HEK293 (cell line): Measurements from ENCODE around the gene LGALS4.

ENCODE experiments used
- ATF2 ChIP-seq: fragments of 450-650 bp; formaldehyde crosslinking; IDR thresholded peaks from 2 replicates; pipeline ENCODE4 v1.5.1; 2016; ENCODE audit warnings: missing biosample characterization, missing genetic modification characterization, low read depth
- EGR2 ChIP-seq: fragments of 450-650 bp; formaldehyde crosslinking; IDR thresholded peaks from 2 replicates; pipeline ENCODE4 v1.5.1; 2016; ENCODE audit warnings: low read depth, missing biosample characterization, missing genetic modification characterization
- GLIS1 ChIP-seq: fragments of 450-650 bp; formaldehyde crosslinking; IDR thresholded peaks from 2 replicates; pipeline ENCODE4 v1.5.1; 2016; ENCODE audit warnings: missing biosample characterization, missing genetic modification characterization
- KLF10 ChIP-seq: fragments of 450-650 bp; IDR thresholded peaks from 2 replicates; pipeline ENCODE4 v1.5.1; 2018; ENCODE audit warnings: missing biosample characterization, mild to moderate bottlenecking, missing genetic modification characterization
- KLF16 ChIP-seq: fragments of 450-650 bp; formaldehyde crosslinking; IDR thresholded peaks from 2 replicates; pipeline ENCODE4 v1.5.1; 2017; ENCODE audit warnings: missing biosample characterization, missing genetic modification characterization
- KLF8 ChIP-seq: fragments of 450-650 bp; formaldehyde crosslinking; IDR thresholded peaks from 2 replicates; pipeline ENCODE4 v1.5.1; 2016; ENCODE audit warnings: missing biosample characterization, missing genetic modification characterization
- PATZ1 ChIP-seq: fragments of 450-650 bp; formaldehyde crosslinking; IDR thresholded peaks from 2 replicates; pipeline ENCODE4 v1.5.1; 2016; ENCODE audit warnings: missing biosample characterization, missing genetic modification characterization
- WT1 ChIP-seq: fragments of 450-650 bp; formaldehyde crosslinking; IDR thresholded peaks from 2 replicates; pipeline ENCODE4 v1.5.1; 2016; ENCODE audit warnings: missing biosample characterization, missing genetic modification characterization
- YY1 ChIP-seq: fragments of 450-650 bp; formaldehyde crosslinking; IDR thresholded peaks from 2 replicates; pipeline ENCODE4 v1.5.1; 2018; ENCODE audit warnings: missing biosample characterization, missing genetic modification characterization
- ZBTB20 ChIP-seq: fragments of 450-650 bp; formaldehyde crosslinking; IDR thresholded peaks from 2 replicates; pipeline ENCODE4 v1.5.1; 2016; ENCODE audit warnings: missing biosample characterization, missing genetic modification characterization
- ZBTB21 ChIP-seq: fragments of 450-650 bp; formaldehyde crosslinking; IDR thresholded peaks from 2 replicates; pipeline ENCODE4 v1.5.1; 2017; ENCODE audit warnings: missing biosample characterization, missing genetic modification characterization
- ZBTB8A ChIP-seq: fragments of 450-650 bp; formaldehyde crosslinking; IDR thresholded peaks from 2 replicates; pipeline ENCODE4 v1.5.1; 2016; ENCODE audit warnings: missing biosample characterization, missing genetic modification characterization
- ZEB2 ChIP-seq: fragments of 450-650 bp; formaldehyde crosslinking; IDR thresholded peaks from 2 replicates; pipeline ENCODE4 v1.5.1; 2016; ENCODE audit warnings: missing biosample characterization, missing genetic modification characterization
- ZNF140 ChIP-seq: fragments of 450-650 bp; formaldehyde crosslinking; IDR thresholded peaks from 2 replicates; pipeline ENCODE4 v1.5.1; 2016; ENCODE audit warnings: missing biosample characterization, missing genetic modification characterization
- ZNF174 ChIP-seq: fragments of 450-650 bp; formaldehyde crosslinking; IDR thresholded peaks from 2 replicates; pipeline ENCODE4 v1.5.0; 2017; ENCODE audit warnings: missing biosample characterization, mild to moderate bottlenecking, missing genetic modification characterization
- ZNF184 ChIP-seq: fragments of 450-650 bp; IDR thresholded peaks from 2 replicates; pipeline ENCODE4 v1.5.1; 2018; ENCODE audit warnings: missing biosample characterization, mild to moderate bottlenecking, missing genetic modification characterization
- ZNF292 ChIP-seq: fragments of 450-650 bp; formaldehyde crosslinking; IDR thresholded peaks from 2 replicates; pipeline ENCODE4 v1.5.1; 2016; ENCODE audit warnings: low read depth, missing biosample characterization, missing genetic modification characterization, borderline replicate concordance
- ZNF341 ChIP-seq: fragments of 450-650 bp; formaldehyde crosslinking; IDR thresholded peaks from 2 replicates; pipeline ENCODE4; 2016; ENCODE audit warnings: low read depth, missing biosample characterization, missing genetic modification characterization
- ZNF350 ChIP-seq: fragments of 450-650 bp; formaldehyde crosslinking; IDR thresholded peaks from 2 replicates; pipeline ENCODE4 v1.5.0; 2017; ENCODE audit warnings: missing biosample characterization, mild to moderate bottlenecking, missing genetic modification characterization
- ZNF362 ChIP-seq: fragments of 450-650 bp; formaldehyde crosslinking; IDR thresholded peaks from 2 replicates; pipeline ENCODE4 v1.5.1; 2016; ENCODE audit warnings: missing biosample characterization, missing genetic modification characterization
- ZNF48 ChIP-seq: fragments of 450-650 bp; formaldehyde crosslinking; IDR thresholded peaks from 2 replicates; pipeline ENCODE4 v1.5.1; 2016; ENCODE audit warnings: missing biosample characterization, missing genetic modification characterization
- ZNF513 ChIP-seq: fragments of 450-650 bp; IDR thresholded peaks from 2 replicates; pipeline ENCODE4 v1.5.1; 2018; ENCODE audit warnings: missing biosample characterization, missing genetic modification characterization
- ZNF544 ChIP-seq: fragments of 450-650 bp; formaldehyde crosslinking; IDR thresholded peaks from 2 replicates; pipeline ENCODE4 v1.5.0; 2017; ENCODE audit warnings: missing biosample characterization, missing genetic modification characterization
- ZNF548 ChIP-seq: fragments of 450-650 bp; formaldehyde crosslinking; IDR thresholded peaks from 2 replicates; pipeline ENCODE4 v1.5.1; 2016; ENCODE audit warnings: missing biosample characterization, missing genetic modification characterization
- ZNF561 ChIP-seq: fragments of 450-650 bp; IDR thresholded peaks from 2 replicates; pipeline ENCODE4 v1.5.1; 2018; ENCODE audit warnings: missing biosample characterization, missing genetic modification characterization, borderline replicate concordance
- ZNF623 ChIP-seq: fragments of 450-650 bp; formaldehyde crosslinking; IDR thresholded peaks from 2 replicates; pipeline ENCODE4 v1.5.1; 2016; ENCODE audit warnings: missing biosample characterization, missing genetic modification characterization
- ZNF639 ChIP-seq: fragments of 450-650 bp; formaldehyde crosslinking; IDR thresholded peaks from 2 replicates; pipeline ENCODE4 v1.5.1; 2016; ENCODE audit warnings: missing biosample characterization, missing genetic modification characterization
- ZNF658 ChIP-seq: fragments of 450-650 bp; formaldehyde crosslinking; IDR thresholded peaks from 2 replicates; pipeline ENCODE4; 2016; ENCODE audit warnings: missing biosample characterization, missing genetic modification characterization
- ZNF670 ChIP-seq: fragments of 450-650 bp; formaldehyde crosslinking; IDR thresholded peaks from 2 replicates; pipeline ENCODE4 v1.5.1; 2016; ENCODE audit warnings: missing biosample characterization, missing genetic modification characterization, low read depth
- ZNF830 ChIP-seq: fragments of 450-650 bp; IDR thresholded peaks from 2 replicates; pipeline ENCODE4 v1.5.0; 2018; ENCODE audit warnings: missing biosample characterization, missing genetic modification characterization, low read depth, mild to moderate bottlenecking, moderate library complexity
- ZXDB ChIP-seq: fragments of 450-650 bp; formaldehyde crosslinking; IDR thresholded peaks from 2 replicates; pipeline ENCODE4 v1.5.1; 2016; ENCODE audit warnings: missing biosample characterization, missing genetic modification characterization
- TF ChIP-seq, protein P1 (sequence below): fragments of 450-650 bp; formaldehyde crosslinking; IDR thresholded peaks from 2 replicates; pipeline ENCODE4 v1.5.1; 2016; ENCODE audit warnings: missing biosample characterization, missing genetic modification characterization

LGALS4 gene

DNA sequence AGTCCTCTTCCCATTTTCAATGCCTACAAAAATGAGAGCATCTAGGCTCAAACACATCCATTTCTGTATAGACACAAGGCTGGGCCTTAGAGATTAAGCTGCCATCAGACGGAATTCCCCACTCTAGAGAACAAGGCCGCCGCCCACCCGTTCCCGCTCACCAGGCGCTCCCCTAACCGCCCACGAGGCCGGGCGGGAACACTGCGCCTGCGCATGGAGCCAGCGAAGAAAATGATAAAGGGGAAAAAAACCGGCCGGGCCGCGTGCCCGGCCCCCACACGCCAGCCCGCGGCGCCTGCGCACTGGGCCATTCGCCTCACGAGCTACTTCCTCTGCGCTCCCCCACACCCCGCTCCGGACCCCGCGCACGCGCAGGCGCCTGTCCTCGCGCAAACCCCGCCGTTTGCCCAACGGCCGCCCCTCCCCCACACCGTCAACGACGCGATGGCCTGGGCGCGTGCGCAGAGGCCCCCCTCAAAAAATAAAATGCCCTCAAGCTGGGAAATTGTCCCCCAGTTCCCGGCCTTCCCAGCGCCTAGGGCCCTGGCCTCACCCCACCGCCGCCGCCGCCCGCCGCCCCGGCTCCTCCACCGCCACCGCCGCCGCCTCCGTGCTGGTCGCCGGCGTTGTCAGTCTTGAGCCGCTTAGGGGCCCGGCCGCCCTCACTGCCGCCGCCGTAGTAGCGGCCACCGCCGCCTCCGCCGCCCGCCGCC, 36.6 kb upstream of the LGALS4 start (continued):
- no peak for TF ChIP-seq ZNF48 (tag by site-specific recombination)
- 0 out of 2 replicates have a peak, but pooled peaks have one; percentile 21 for TF ChIP-seq ZNF184 (tag by site-specific recombination)
- TF ChIP-seq ZNF174 (tag by site-specific recombination), result no peak
- no peak for TF ChIP-seq ZNF658 (tag by site-specific recombination)
- TF ChIP-seq KLF8 (tag by site-specific recombination), result peak; percentile 63
- TF ChIP-seq ZNF561 (tag by site-specific recombination), result 0 out of 2 replicates have a peak, but pooled peaks have one; percentile 15
- 0 out of 2 replicates have a peak, but pooled peaks have one; percentile 5 for TF ChIP-seq ZNF623 (tag by site-specific recombination)
- peak; percentile 69 for TF ChIP-seq ZXDB (tag by site-specific recombination)
- no peak for TF ChIP-seq ZNF350 (tag by site-specific recombination)
- peak; percentile 99 for TF ChIP-seq ZNF362 (tag by site-specific recombination)
- TF ChIP-seq ZNF670, result no peak
- TF ChIP-seq KLF10 (tag by site-specific recombination), result peak; percentile 66
- TF ChIP-seq, protein P1, sequence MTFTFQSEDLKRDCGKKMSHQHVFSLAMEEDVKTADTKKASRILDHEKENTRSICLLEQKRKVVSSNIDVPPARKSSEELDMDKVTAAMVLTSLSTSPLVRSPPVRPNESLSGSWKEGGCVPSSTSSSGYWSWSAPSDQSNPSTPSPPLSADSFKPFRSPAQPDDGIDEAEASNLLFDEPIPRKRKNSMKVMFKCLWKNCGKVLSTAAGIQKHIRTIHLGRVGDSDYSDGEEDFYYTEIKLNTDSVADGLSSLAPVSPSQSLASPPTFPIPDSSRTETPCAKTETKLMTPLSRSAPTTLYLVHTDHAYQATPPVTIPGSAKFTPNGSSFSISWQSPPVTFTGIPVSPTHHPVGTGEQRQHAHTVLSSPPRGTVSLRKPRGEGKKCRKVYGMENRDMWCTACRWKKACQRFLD (tag by site-specific recombination), result no peak
- TF ChIP-seq ZNF140 (tag by site-specific recombination), result no peak
- no peak for TF ChIP-seq YY1 (tag by site-specific recombination)
- TF ChIP-seq ATF2, result no peak
- no peak for TF ChIP-seq ZNF341 (tag by site-specific recombination)
- no peak for TF ChIP-seq ZNF830 (tag by site-specific recombination)
- TF ChIP-seq ZBTB21 (tag by site-specific recombination), result peak; percentile 52; the same call in 1 of the 2 replicates
- TF ChIP-seq ZNF639, result 0 out of 2 replicates have a peak, but pooled peaks have one; percentile 6
- TF ChIP-seq ZNF292, result no peak
- peak; percentile 62 for TF ChIP-seq GLIS1 (tag by site-specific recombination)
- TF ChIP-seq ZNF544, result no peak
- TF ChIP-seq EGR2 (tag by site-specific recombination), result peak; percentile 97
- TF ChIP-seq ZNF513, result peak; percentile 39
- TF ChIP-seq WT1 (tag by site-specific recombination), result peak; percentile 63
- peak; percentile 87 for TF ChIP-seq PATZ1
- TF ChIP-seq ZBTB20 (tag by site-specific recombination), result 0 out of 2 replicates have a peak, but pooled peaks have one; percentile 36
- TF ChIP-seq ZBTB8A, result peak; percentile 50
- TF ChIP-seq ZEB2 (tag by site-specific recombination), result peak; percentile 53; the same call in 1 of the 2 replicates
- TF ChIP-seq ZNF548, result no peak
- peak; percentile 57 for TF ChIP-seq KLF16 (tag by site-specific recombination)
